ENCODE data around the gene MCM10. TPM values are rescaled to one million over a fixed set of nuclear protein-coding genes. Genes with fewer than 3 reads are reported as not detected.

Gene MCM10
- total RNA-seq, 1 donor from 2014 or later, result 5.0 TPM

DNA sequence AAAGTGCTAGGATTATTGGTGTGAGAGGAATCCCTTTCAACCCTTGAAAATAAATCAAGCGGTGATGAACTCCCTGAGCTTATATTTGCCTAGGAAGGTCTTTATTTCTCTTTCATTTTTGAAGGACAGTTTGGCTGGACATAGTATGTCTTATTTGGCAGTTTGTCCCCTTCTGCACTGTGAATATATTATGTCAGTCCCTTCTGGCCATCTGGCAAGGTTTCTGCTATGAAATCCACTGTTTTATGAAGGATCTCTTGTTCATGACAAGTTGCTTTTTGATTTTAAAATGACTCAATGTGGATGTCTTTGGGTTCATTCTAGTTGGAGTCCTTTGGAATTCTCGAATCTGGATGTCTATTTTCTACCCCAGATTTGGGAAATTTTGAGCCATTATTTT, 21.7 kb upstream of the MCM10 start:
- Mint-ChIP-seq H3K4me1 (ENCODE audit: low read depth, unreplicated experiment) (peaks cover 16% of the 10 kb centered on the region), H3K27me3 (ENCODE audit: unreplicated experiment) (no peaks in the 10 kb centered on the region), H3K4me3 (ENCODE audit: unreplicated experiment) (no peak overlapping the region), H3K9me3 (ENCODE audit: unreplicated experiment) (peaks cover 1% of the 10 kb centered on the region), H3K36me3 (ENCODE audit: unreplicated experiment) (peaks cover 7% of the 10 kb centered on the region), H3K27ac (ENCODE audit: unreplicated experiment) (no peak overlapping the region)
- TF ChIP-seq, protein P1, sequence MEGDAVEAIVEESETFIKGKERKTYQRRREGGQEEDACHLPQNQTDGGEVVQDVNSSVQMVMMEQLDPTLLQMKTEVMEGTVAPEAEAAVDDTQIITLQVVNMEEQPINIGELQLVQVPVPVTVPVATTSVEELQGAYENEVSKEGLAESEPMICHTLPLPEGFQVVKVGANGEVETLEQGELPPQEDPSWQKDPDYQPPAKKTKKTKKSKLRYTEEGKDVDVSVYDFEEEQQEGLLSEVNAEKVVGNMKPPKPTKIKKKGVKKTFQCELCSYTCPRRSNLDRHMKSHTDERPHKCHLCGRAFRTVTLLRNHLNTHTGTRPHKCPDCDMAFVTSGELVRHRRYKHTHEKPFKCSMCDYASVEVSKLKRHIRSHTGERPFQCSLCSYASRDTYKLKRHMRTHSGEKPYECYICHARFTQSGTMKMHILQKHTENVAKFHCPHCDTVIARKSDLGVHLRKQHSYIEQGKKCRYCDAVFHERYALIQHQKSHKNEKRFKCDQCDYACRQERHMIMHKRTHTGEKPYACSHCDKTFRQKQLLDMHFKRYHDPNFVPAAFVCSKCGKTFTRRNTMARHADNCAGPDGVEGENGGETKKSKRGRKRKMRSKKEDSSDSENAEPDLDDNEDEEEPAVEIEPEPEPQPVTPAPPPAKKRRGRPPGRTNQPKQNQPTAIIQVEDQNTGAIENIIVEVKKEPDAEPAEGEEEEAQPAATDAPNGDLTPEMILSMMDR (IDR thresholded peaks at IDR 0.05; ENCODE audit: partially characterized antibody, unreplicated experiment), result no peak
- no peak for DNase-seq

DNA sequence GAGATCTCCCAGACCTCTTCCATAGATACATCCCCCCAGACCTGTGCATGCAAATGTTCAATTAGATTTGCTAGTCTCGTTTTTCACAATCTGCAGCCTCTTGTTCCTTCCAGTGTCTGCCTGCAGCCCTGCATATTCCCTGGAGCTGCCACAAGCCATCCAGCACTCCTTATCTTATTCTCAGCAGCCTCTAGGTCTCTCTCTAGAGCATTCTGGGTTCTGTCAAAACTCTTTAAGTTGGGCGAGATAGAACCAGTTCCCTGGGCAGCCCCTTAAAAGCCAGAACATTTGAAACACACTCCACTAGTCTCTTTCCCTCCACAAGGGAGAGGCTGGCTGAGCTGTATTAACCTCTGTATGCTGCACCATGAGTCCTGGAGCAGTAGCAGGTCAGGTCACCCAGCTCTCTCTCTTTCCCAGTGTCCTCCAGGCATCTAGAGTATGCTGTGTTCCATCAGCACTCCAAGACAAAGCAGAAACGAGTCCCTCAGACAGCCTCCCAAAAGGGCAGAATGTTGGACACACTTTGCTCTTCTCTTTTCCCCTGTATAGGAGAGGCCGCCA, 20.6 kb upstream of the MCM10 start:
- TF ChIP-seq, protein P1 (IDR thresholded peaks at IDR 0.05; ENCODE audit: partially characterized antibody, unreplicated experiment), result no peak
- Mint-ChIP-seq H3K36me3 (ENCODE audit: unreplicated experiment) (peaks cover 6% of the 10 kb centered on the region), H3K4me3 (ENCODE audit: unreplicated experiment) (no peak overlapping the region), H3K27ac (ENCODE audit: unreplicated experiment) (no peak overlapping the region), H3K9me3 (ENCODE audit: unreplicated experiment) (peaks cover 1% of the 10 kb centered on the region), H3K27me3 (ENCODE audit: unreplicated experiment) (no peaks in the 10 kb centered on the region), H3K4me1 (ENCODE audit: low read depth, unreplicated experiment) (peaks cover 16% of the 10 kb centered on the region)
- no peak for DNase-seq

DNA sequence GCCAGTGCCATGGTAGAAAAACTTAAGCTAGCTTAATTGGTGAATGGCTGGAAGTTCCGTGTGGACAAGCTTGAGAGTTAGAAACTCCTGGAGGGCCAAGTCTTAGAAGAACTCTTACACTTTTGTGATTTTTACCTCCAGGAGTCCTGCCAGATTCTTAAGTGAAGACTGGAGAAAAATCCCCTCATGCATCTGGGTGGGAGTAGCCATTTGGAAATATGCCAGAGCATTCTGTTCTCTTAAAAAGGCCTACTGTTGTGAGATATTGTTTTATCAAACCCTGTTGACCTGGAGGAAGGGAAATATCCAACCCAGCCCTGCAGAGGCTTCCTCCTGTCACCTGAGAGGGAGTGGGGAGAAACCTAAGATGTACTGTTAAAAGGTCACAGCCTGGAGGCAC, 17.6 kb upstream of the MCM10 start:
- Mint-ChIP-seq H3K27ac (ENCODE audit: unreplicated experiment) (no peak overlapping the region), H3K9me3 (ENCODE audit: unreplicated experiment) (peaks cover 1% of the 10 kb centered on the region), H3K4me3 (ENCODE audit: unreplicated experiment) (no peak overlapping the region), H3K4me1 (ENCODE audit: low read depth, unreplicated experiment) (peaks cover 15% of the 10 kb centered on the region), H3K36me3 (ENCODE audit: unreplicated experiment) (peaks cover 4% of the 10 kb centered on the region), H3K27me3 (ENCODE audit: unreplicated experiment) (no peaks in the 10 kb centered on the region)
- TF ChIP-seq, protein P1 (IDR thresholded peaks at IDR 0.05; ENCODE audit: partially characterized antibody, unreplicated experiment), result no peak
- no peak for DNase-seq

DNA sequence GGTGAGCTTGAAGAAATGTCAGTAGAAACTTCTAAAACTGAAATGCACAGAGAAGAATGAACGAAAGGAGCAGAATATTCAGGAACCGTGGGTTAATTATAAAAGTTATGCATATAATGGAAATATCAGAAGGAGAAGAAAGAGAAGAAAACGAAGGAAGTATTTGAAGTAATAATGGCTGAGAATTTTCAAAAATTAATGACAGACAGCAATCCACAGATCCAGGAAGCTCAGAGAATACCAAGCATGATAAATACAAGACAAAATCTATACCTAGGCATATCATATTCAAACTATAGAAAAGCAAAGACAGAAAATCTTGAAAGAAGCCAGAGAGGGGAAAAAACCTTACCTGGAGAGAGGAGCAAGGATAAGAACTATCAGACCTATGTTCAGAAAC, 16.5 kb upstream of the MCM10 start:
- H3K9me3 Mint-ChIP-seq (ENCODE audit: unreplicated experiment), result peaks cover 1% of the 10 kb centered on the region
- DNase-seq, result no peak
- peaks cover 12% of the 10 kb centered on the region for H3K4me1 Mint-ChIP-seq (ENCODE audit: low read depth, unreplicated experiment)
- TF ChIP-seq, protein P1 (IDR thresholded peaks at IDR 0.05; ENCODE audit: partially characterized antibody, unreplicated experiment), result no peak
- no peak overlapping the region for H3K4me3 Mint-ChIP-seq (ENCODE audit: unreplicated experiment)
- no peaks in the 10 kb centered on the region for H3K27me3 Mint-ChIP-seq (ENCODE audit: unreplicated experiment)
- peaks cover 4% of the 10 kb centered on the region for H3K36me3 Mint-ChIP-seq (ENCODE audit: unreplicated experiment)
- H3K27ac Mint-ChIP-seq (ENCODE audit: unreplicated experiment), result no peak overlapping the region

DNA sequence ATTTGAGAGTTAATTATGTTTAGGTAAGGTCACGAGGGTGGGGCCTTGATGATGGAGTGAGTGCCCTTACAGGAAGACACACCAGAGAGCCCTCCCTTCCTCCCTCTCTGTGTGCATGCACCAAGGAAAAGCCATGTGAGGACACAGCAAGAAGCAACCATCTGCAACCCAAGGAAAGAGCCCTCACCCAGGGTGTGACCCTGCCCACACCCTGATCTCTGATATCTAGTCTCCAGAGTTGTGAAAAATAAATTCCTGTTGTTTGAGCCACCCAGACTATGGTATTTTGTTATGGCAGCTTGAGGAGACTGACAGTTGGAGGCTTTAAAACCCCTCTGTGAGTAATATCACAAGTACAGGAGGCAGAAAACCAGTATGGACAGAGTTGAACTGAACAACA, 15.0 kb upstream of the MCM10 start:
- no peaks in the 10 kb centered on the region for H3K27me3 Mint-ChIP-seq (ENCODE audit: unreplicated experiment)
- H3K27ac Mint-ChIP-seq (ENCODE audit: unreplicated experiment), result no peak overlapping the region
- H3K4me1 Mint-ChIP-seq (ENCODE audit: low read depth, unreplicated experiment), result no peaks in the 10 kb centered on the region
- TF ChIP-seq, protein P1 (IDR thresholded peaks at IDR 0.05; ENCODE audit: partially characterized antibody, unreplicated experiment), result no peak
- no peak for DNase-seq
- H3K36me3 Mint-ChIP-seq (ENCODE audit: unreplicated experiment), result peaks cover 8% of the 10 kb centered on the region
- no peak overlapping the region for H3K4me3 Mint-ChIP-seq (ENCODE audit: unreplicated experiment)
- no peaks in the 10 kb centered on the region for H3K9me3 Mint-ChIP-seq (ENCODE audit: unreplicated experiment)
